Measurements from ENCODE around the gene DOK3. TPM values are rescaled to one million over a fixed set of nuclear protein-coding genes. Genes with fewer than 3 reads are reported as not detected.

The DOK3 gene
- total and polyA plus RNA-seq, 10 of the 15 experiments (the other 5 are each of a cell fraction or from before 2014, with no cell fraction given): 6.6 to 107 (median 52.1) TPM

- TF ChIP-seq BHLHE40 (IDR thresholded peaks at IDR 0.05; ENCODE audit: borderline replicate concordance in 1 of 2, low read depth in 2 of 2, low read length in 1 of 2) (peak; percentile 44 to 81; a peak in 3 of 4 replicates), POLR2AphosphoS5 (IDR thresholded peaks at IDR 0.05; ENCODE audit: low read length) (no peak), BCL3 (IDR thresholded peaks at IDR 0.05; ENCODE audit: borderline replicate concordance, insufficient read depth, low read depth, low read length, poor library complexity, severe bottlenecking) (peak; percentile 17), BMI1 (IDR thresholded peaks at IDR 0.05; ENCODE audit: borderline replicate concordance) (no peak), KAT2A (conservative IDR thresholded peaks at IDR 0.05; ENCODE audit: control insufficient read depth, low read depth, low read length) (no peak), CBFB (IDR thresholded peaks at IDR 0.05; ENCODE audit: low read depth) (no peak), NFIC (IDR thresholded peaks at IDR 0.05; ENCODE audit: low read depth, low read length) (no peak), MEF2A (IDR thresholded peaks at IDR 0.05; ENCODE audit: insufficient read depth, low read depth, low read length) (no peak), ATF3 (IDR thresholded peaks at IDR 0.05; ENCODE audit: borderline replicate concordance, extremely low read depth, low read depth, low read length) (no peak), KLF5 (IDR thresholded peaks at IDR 0.05; ENCODE audit: partially characterized antibody) (no peak), IRF3 (IDR thresholded peaks at IDR 0.05) (no peak), NFXL1 (IDR thresholded peaks at IDR 0.05; ENCODE audit: borderline replicate concordance) (no peak), SIN3A (IDR thresholded peaks at IDR 0.05; ENCODE audit: low read depth, low read length) (no peak; the same call in 1 of the 2 replicates), EZH2 (IDR thresholded peaks at IDR 0.05; ENCODE audit: borderline replicate concordance, control insufficient read depth, low read depth, low read length) (no peak), RELB (IDR thresholded peaks at IDR 0.05; ENCODE audit: low read depth) (no peak), TCF7 (IDR thresholded peaks at IDR 0.05; ENCODE audit: borderline replicate concordance) (no peak), POU2F2 (IDR thresholded peaks at IDR 0.05; ENCODE audit: borderline replicate concordance, low read depth, low read length) (no peak), POLR2AphosphoS2 (IDR thresholded peaks at IDR 0.05; ENCODE audit: low read depth, low read length) (no peak), REST (IDR thresholded peaks at IDR 0.05; ENCODE audit: low read depth, low read length) (no peak), HDAC2 (IDR thresholded peaks at IDR 0.05) (no peak), ASH2L (IDR thresholded peaks at IDR 0.05; ENCODE audit: borderline replicate concordance, low read depth) (no peak), PAX8 (IDR thresholded peaks at IDR 0.05) (no peak), MTA2 (IDR thresholded peaks at IDR 0.05; ENCODE audit: low read depth) (no peak)
Observed at GRCh38 chr5:177509381-177509951, at the start of gene DOK3 (continued).

Data from GM12878 (cell line).